ENCODE data around the gene HJURP.

HJURP gene

GRCh38 chr2:233823731-233824121 is 30.6 kb downstream of the HJURP start:
- H3K27ac ChIP-seq (ENCODE audit: low read depth, low read length): no peak overlapping the region
- H3K4me2 ChIP-seq (ENCODE audit: low read length): no peak overlapping the region
- no peaks in the 10 kb centered on the region for H3K27me3 ChIP-seq (ENCODE audit: control insufficient read depth, low read length)
- H3K79me2 ChIP-seq (ENCODE audit: control insufficient read depth, low read length): no peaks in the 10 kb centered on the region
- no peaks in the 10 kb centered on the region for H3K9me3 ChIP-seq (ENCODE audit: control insufficient read depth, insufficient read depth, low read length)
- no peaks in the 10 kb centered on the region for H3K4me1 ChIP-seq (ENCODE audit: control insufficient read depth, low read length)
- H3K9me2 ChIP-seq (replicated peaks; ENCODE audit: control insufficient read depth, low read length): no peaks in the 10 kb centered on the region
- H3F3A ChIP-seq (ENCODE audit: control insufficient read depth, insufficient read depth): no peaks in the 10 kb centered on the region
- no peak for TF ChIP-seq CTCF (IDR thresholded peaks at IDR 0.05; ENCODE audit: low read depth, low read length, poor library complexity, severe bottlenecking)
- TF ChIP-seq EZH2phosphoT487 (IDR thresholded peaks at IDR 0.05; ENCODE audit: borderline replicate concordance, low read length): no peak
- no peaks in the 10 kb centered on the region for H4K20me1 ChIP-seq (ENCODE audit: control insufficient read depth, insufficient read depth, low read depth, low read length)
- no peak overlapping the region for H3K4me3 ChIP-seq (ENCODE audit: low read length)
- H3K36me3 ChIP-seq (ENCODE audit: control insufficient read depth, low read length): no peaks in the 10 kb centered on the region

- no peak overlapping the region for H3K4me3 ChIP-seq (ENCODE audit: low read length)
- no peaks in the 10 kb centered on the region for H3K36me3 ChIP-seq (ENCODE audit: control insufficient read depth, low read length)
- H4K20me1 ChIP-seq (ENCODE audit: control insufficient read depth, insufficient read depth, low read depth, low read length): no peaks in the 10 kb centered on the region
- no peaks in the 10 kb centered on the region for H3K4me1 ChIP-seq (ENCODE audit: control insufficient read depth, low read length)
- no peaks in the 10 kb centered on the region for H3K79me2 ChIP-seq (ENCODE audit: control insufficient read depth, low read length)
- no peak overlapping the region for H3K27ac ChIP-seq (ENCODE audit: low read depth, low read length)
- H3K4me2 ChIP-seq (ENCODE audit: low read length): no peak overlapping the region
- no peaks in the 10 kb centered on the region for H3K27me3 ChIP-seq (ENCODE audit: control insufficient read depth, low read length)
- H3K9me2 ChIP-seq (replicated peaks; ENCODE audit: control insufficient read depth, low read length): no peaks in the 10 kb centered on the region
- TF ChIP-seq CTCF (IDR thresholded peaks at IDR 0.05; ENCODE audit: low read depth, low read length, poor library complexity, severe bottlenecking) (no peak), EZH2phosphoT487 (IDR thresholded peaks at IDR 0.05; ENCODE audit: borderline replicate concordance, low read length) (no peak)
- no peaks in the 10 kb centered on the region for H3F3A ChIP-seq (ENCODE audit: control insufficient read depth, insufficient read depth)
- no peaks in the 10 kb centered on the region for H3K9me3 ChIP-seq (ENCODE audit: control insufficient read depth, insufficient read depth, low read length)
Measured at GRCh38 chr2:233822781-233823730, 31.3 kb downstream of the HJURP start.

- Histone ChIP-seq H3K9me3 (ENCODE audit: control insufficient read depth, insufficient read depth, low read length) (no peaks in the 10 kb centered on the region), H3K36me3 (ENCODE audit: control insufficient read depth, low read length) (no peaks in the 10 kb centered on the region), H3K27ac (ENCODE audit: low read depth, low read length) (no peak overlapping the region), H3K27me3 (ENCODE audit: control insufficient read depth, low read length) (no peaks in the 10 kb centered on the region), H4K20me1 (ENCODE audit: control insufficient read depth, insufficient read depth, low read depth, low read length) (no peaks in the 10 kb centered on the region), H3K4me1 (ENCODE audit: control insufficient read depth, low read length) (no peaks in the 10 kb centered on the region), H3K4me3 (ENCODE audit: low read length) (no peak overlapping the region), H3K79me2 (ENCODE audit: control insufficient read depth, low read length) (no peaks in the 10 kb centered on the region), H3K4me2 (ENCODE audit: low read length) (no peak overlapping the region), H3F3A (ENCODE audit: control insufficient read depth, insufficient read depth) (no peaks in the 10 kb centered on the region), H3K9me2 (replicated peaks; ENCODE audit: control insufficient read depth, low read length) (no peaks in the 10 kb centered on the region)
- TF ChIP-seq EZH2phosphoT487 (IDR thresholded peaks at IDR 0.05; ENCODE audit: borderline replicate concordance, low read length) (no peak), CTCF (IDR thresholded peaks at IDR 0.05; ENCODE audit: low read depth, low read length, poor library complexity, severe bottlenecking) (no peak)
Measured at GRCh38 chr2:233822101-233822771, 32.1 kb downstream of the HJURP start.

Data from DOHH2 (cell line).